Esophagus squamous epithelium (tissue), 5 donors: ENCODE measurements around the gene GPN2. TPM values are rescaled to one million over a fixed set of nuclear protein-coding genes. Genes with fewer than 3 reads are reported as not detected.

Experiments
- DNase-seq: peaks from one replicate; lab custom pipeline; 2025; lab: John Stamatoyannopoulos, UW
- H3K27ac ChIP-seq, 4 donors: fragments of 200-600 bp; sonication (generic); one replicate each; pipeline ENCODE4 v1.5.1; 2016 to 2019; ENCODE audit warnings: mild to moderate bottlenecking in 1 of 4
- H3K27me3 ChIP-seq, 4 donors: fragments of 200-600 bp; sonication (generic); 1 replicate in 3 of 4; 2 replicates in 1 of 4; pipeline versions ENCODE4 v1.5.1 to v1.6.0; 2017 to 2021; ENCODE audit warnings: antibody characterized with exemption in 1 of 4
- H3K36me3 ChIP-seq, 3 donors: fragments of 200-600 bp; sonication (generic); one replicate each; pipeline ENCODE4 v1.5.1; 2016 to 2019
- H3K4me1 ChIP-seq, 3 donors: fragments of 200-600 bp; sonication (generic); one replicate each; pipeline ENCODE4 v1.5.1; 2017 to 2019
- H3K4me3 ChIP-seq, 4 donors: fragments of 200-600 bp; sonication (generic); 1 replicate in 3 of 4; 2 replicates in 1 of 4; pipeline ENCODE4 v1.5.1; 2016 to 2019; ENCODE audit warnings: mild to moderate bottlenecking in 2 of 4, moderate library complexity in 1 of 4
- H3K9me3 ChIP-seq, 3 donors: fragments of 200-600 bp; sonication (generic); one replicate each; pipeline ENCODE4 v1.5.1; 2016 to 2019
- CTCF ChIP-seq, 6 experiments: fragments of 450-650 bp in 4 of 6; fragments of 200-600 bp in 2 of 6; sonication (generic) in 2 of 6; IDR thresholded peaks; one replicate each; pipeline ENCODE4 v1.5.1; 2016 to 2019; ENCODE audit warnings: antibody characterized with exemption in 6 of 6, mild to moderate bottlenecking in 4 of 6, moderate library complexity in 4 of 6
- POLR2A ChIP-seq, 4 donors: fragments of 450-650 bp; IDR thresholded peaks; one replicate each; pipeline ENCODE4 v1.6.1; 2017; ENCODE audit warnings: antibody characterized with exemption in 4 of 4, mild to moderate bottlenecking in 4 of 4, moderate library complexity in 3 of 4
- WGBS, 2 donors: methylation state at CpG; one replicate each; pipeline ENCODE4 v1.1.5; 2018; 5-methylcytosine and 5-hydroxymethylcytosine counted together
- intact Hi-C: fragments of 100-400 bp; cut with DNase I; formaldehyde crosslinking; loops from one replicate; pipeline ENCODE4 v1.15.0; 2022
- total RNA-seq, 4 donors: library from RNA; depleted of rRNA; stranded (reverse); fragments of >200 nt; gene quantifications; one replicate each; pipeline ENCODE4 v1.1.0, GENCODE V29; 2016
- donor health status: DM: yes; HTN: yes; CAD: no.

GPN2 gene
- 10 to 100 TPM in 2 of 4 donors, 1 to 10 TPM in 2; 4.9 to 10.8 (median 9.4) TPM for total RNA-seq

- peak; percentile 14 for DNase-seq
- H3K36me3 ChIP-seq: peaks cover 6 to 81% (median 36%) of the 10 kb centered on the region in 3 donors
- peak within 1 kb of the TSS; percentile 86 to 95 (median 94) for H3K27ac ChIP-seq
- peak within 1 kb of the TSS; percentile 68 to 98 (median 91) for H3K4me3 ChIP-seq
- TF ChIP-seq CTCF (IDR thresholded peaks at IDR 0.05) (no peak), POLR2A (IDR thresholded peaks at IDR 0.05) (peak in 3 of 4 donors; percentile 42 to 70 (median 46))
- H3K27me3 ChIP-seq: no peaks in the 10 kb centered on the region
- H3K4me1 ChIP-seq: peaks cover 10 to 32% (median 17%) of the 10 kb centered on the region in 3 donors
- intact Hi-C loops: no loop called here
- WGBS, 2 donors: 0 to 3% methylated on average over 17 to 34 of the region's 89 CpGs
- no peaks in the 10 kb centered on the region for H3K9me3 ChIP-seq
Observed at GRCh38 chr1:26889551-26890466, at the start of gene GPN2. Gene GPN2, minus strand, starts transcription at chr1:26890283. Its CDS starts 187 bp downstream, at chr1:26890096.

- no peaks in the 10 kb centered on the region for H3K9me3 ChIP-seq
- H3K4me1 ChIP-seq: no peaks in the 10 kb centered on the region
- WGBS, 2 donors: 86 to 100% methylated on average over 1 to 2 of the region's 2 CpGs
- no peak overlapping the region for H3K27ac ChIP-seq
- TF ChIP-seq CTCF (IDR thresholded peaks at IDR 0.05) (no peak), POLR2A (IDR thresholded peaks at IDR 0.05) (no peak)
- no peaks in the 10 kb centered on the region for H3K27me3 ChIP-seq
- DNase-seq: no peak
- H3K4me3 ChIP-seq: no peak overlapping the region
- intact Hi-C loops: no loop called here
- peaks cover 16 to 83% (median 22%) of the 10 kb centered on the region in 3 donors for H3K36me3 ChIP-seq
Observed at GRCh38 chr1:26938659-26939025, 48.6 kb upstream of the GPN2 start.

DNA sequence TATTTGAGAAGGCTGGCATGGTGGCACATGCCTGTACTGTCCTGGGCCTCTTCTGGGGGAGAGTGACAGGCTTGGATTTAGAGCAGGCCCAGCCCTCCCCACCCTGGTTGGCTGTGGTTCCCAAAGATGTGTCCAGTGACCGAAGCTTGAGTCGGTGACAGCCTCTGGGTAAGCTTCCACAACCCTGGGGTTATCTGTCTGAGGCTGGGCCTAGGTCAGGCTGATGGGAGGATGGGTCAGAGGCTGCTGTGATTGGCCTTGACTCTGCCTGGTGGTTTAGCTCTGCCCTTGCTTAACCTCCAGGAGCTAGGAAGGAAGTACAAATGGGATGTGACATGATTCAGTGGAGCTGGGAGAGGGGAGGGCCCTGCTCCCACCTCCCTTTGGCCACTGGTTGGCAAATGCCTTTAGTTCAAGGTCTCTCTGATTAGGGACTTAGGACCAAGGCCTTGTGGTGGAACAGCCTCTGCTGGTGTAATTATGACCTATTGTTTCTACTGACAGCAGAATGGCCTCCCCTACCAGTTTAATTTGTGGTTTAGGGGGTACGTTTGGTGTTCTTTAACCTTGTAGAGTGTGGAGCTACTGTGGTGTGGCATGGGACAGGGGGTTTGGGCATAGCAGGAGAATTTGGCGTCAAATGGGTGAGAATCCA lies 48.0 kb upstream of the GPN2 start:
- no peak overlapping the region for H3K27ac ChIP-seq

GRCh38 chr1:26936823-26937222 lies 46.7 kb upstream of the GPN2 start:
- H3K4me1 ChIP-seq: no peaks in the 10 kb centered on the region
- no peaks in the 10 kb centered on the region for H3K9me3 ChIP-seq
- no peak overlapping the region for H3K4me3 ChIP-seq
- TF ChIP-seq POLR2A (IDR thresholded peaks at IDR 0.05) (no peak), CTCF (IDR thresholded peaks at IDR 0.05) (no peak)
- peaks cover 4 to 81% (median 16%) of the 10 kb centered on the region in 3 donors for H3K36me3 ChIP-seq
- no peak overlapping the region for H3K27ac ChIP-seq
- no peak for DNase-seq
- H3K27me3 ChIP-seq: no peaks in the 10 kb centered on the region
- WGBS, 2 donors: 85 to 89% methylated on average over 6 of the region's 6 CpGs
- intact Hi-C loops: no loop called here

More for the DNA sequence above, 48.0 kb upstream of the GPN2 start:
- intact Hi-C loops: no loop called here
- DNase-seq: no peak
- WGBS, 2 donors: 92 to 100% methylated on average over 2 of the region's 4 CpGs
- H3K4me3 ChIP-seq: no peak overlapping the region
- no peaks in the 10 kb centered on the region for H3K27me3 ChIP-seq
- peaks cover 16 to 83% (median 19%) of the 10 kb centered on the region in 3 donors for H3K36me3 ChIP-seq
- H3K4me1 ChIP-seq: no peaks in the 10 kb centered on the region
- no peak for TF ChIP-seq POLR2A (IDR thresholded peaks at IDR 0.05)
- no peak for TF ChIP-seq CTCF (IDR thresholded peaks at IDR 0.05)
- H3K9me3 ChIP-seq: no peaks in the 10 kb centered on the region

DNA sequence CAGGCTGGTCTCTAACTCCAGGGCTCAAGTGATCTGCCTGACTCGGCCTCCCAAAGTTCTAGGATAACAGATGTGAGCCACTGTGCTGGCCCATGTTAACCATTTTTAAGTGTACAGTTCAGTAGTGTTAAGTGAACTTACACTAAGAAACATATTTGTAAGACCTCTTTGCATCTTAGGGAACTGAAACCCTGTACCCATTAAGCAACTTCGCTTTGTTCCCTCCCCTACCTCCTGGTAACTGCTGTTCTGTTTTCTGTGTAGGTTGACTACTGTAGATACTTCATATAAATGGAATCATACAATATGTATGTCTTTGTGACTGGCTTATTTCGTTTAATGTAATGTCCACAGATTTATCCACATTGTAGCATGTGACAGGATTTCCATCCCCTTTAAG lies 42.4 kb upstream of the GPN2 start:
- H3K36me3 ChIP-seq: peaks cover 0 to 90% (median 8%) of the 10 kb centered on the region in 3 donors
- 75 to 87% methylated on average over 3 of the region's 3 CpGs for WGBS, 2 donors
- no peak for TF ChIP-seq CTCF (IDR thresholded peaks at IDR 0.05)

More for the DNA sequence above, 42.4 kb upstream of the GPN2 start:
- intact Hi-C loops: no loop called here
- Histone ChIP-seq H3K27me3 (no peaks in the 10 kb centered on the region), H3K9me3 (no peaks in the 10 kb centered on the region), H3K4me1 (no peaks in the 10 kb centered on the region), H3K4me3 (no peak overlapping the region), H3K27ac (no peak overlapping the region)
- DNase-seq: no peak
